ENCODE results near the gene PIP5K1A.

- TF ChIP-seq CTCF (IDR thresholded peaks at IDR 0.05): no peak
- TF ChIP-seq POLR2A (IDR thresholded peaks at IDR 0.05): no peak
These were observed 75.6 kb downstream of the PIP5K1A start for GRCh38 chr1:151273924-151274466.

Data from right lobe of liver (tissue), 4 donors.